ENCODE data around the gene MBD3L2. TPM values are rescaled to one million over a fixed set of nuclear protein-coding genes. Genes with fewer than 3 reads are reported as not detected.
A peak's percentile ranks its signal among the peaks of the same experiment; 100 is the strongest.
"Not testable (repeated sequence)": the region's sequence is repeated elsewhere in the genome, so short reads cannot be mapped to it uniquely, and the experiment has no call there.

MBD3L2 gene
- total RNA-seq, 1 experiment from 2014 or later: not detected

DNA sequence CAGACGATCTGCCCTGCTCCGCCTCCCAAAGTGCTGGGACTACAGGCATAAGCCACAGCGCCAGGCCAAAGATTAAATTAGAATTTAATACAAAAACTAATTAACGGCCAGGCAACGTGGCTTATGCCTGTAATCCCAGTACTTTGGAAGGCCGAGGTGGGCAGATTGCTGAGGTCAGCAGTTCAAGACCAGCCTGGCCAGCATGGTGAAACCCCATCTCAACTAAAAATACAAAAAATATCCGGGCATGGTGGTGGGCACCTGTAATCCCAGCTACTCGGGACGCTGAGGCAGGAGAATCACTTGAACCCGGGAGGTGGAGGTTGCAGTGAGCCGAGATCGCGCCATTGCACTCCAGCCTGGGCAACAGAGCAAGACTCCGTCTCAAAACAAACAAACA is 6.6 kb downstream of the MBD3L2 start:
- BruUV-seq (replicated peaks); H3K36me3 Mint-ChIP-seq (ENCODE audit: insufficient read depth, unreplicated experiment); intact Hi-C loops (cut with micrococcal nuclease; ENCODE audit: unreplicated experiment); H3K4me3 Mint-ChIP-seq (ENCODE audit: low read depth, unreplicated experiment); H3K4me1 Mint-ChIP-seq (ENCODE audit: low read depth, unreplicated experiment); CTCF ChIA-PET; DNase-seq; H3K27me3 Mint-ChIP-seq (ENCODE audit: unreplicated experiment); H3K27ac Mint-ChIP-seq (ENCODE audit: unreplicated experiment); H3K9me3 Mint-ChIP-seq (ENCODE audit: low read depth, unreplicated experiment): not testable (repeated sequence)

DNA sequence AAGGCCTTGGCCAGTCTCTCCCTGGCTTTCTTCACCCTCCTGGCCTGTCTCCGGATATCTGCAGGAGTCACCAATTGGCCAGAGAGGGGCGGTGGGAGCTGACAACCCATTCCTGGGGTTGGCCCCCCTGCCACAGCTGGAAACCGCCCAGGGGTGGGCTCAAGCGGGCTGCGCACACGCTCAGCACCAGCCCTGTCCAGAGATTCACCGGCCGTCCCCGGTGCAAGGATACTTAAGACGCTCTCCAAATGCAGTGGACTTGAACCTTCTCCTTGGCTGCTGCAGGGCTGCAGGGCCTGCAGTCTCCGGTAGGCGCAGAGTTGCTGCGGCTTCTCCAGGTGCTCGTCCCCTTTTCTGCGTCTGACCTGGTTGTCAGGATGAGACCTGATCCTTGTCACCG is 7.2 kb downstream of the MBD3L2 start:
- H3K36me3 Mint-ChIP-seq (ENCODE audit: insufficient read depth, unreplicated experiment); H3K9me3 Mint-ChIP-seq (ENCODE audit: low read depth, unreplicated experiment); H3K27ac Mint-ChIP-seq (ENCODE audit: unreplicated experiment); BruUV-seq (replicated peaks); DNase-seq; H3K4me1 Mint-ChIP-seq (ENCODE audit: low read depth, unreplicated experiment); CTCF ChIA-PET; H3K27me3 Mint-ChIP-seq (ENCODE audit: unreplicated experiment); H3K4me3 Mint-ChIP-seq (ENCODE audit: low read depth, unreplicated experiment); intact Hi-C loops (cut with micrococcal nuclease; ENCODE audit: unreplicated experiment): not testable (repeated sequence)

DNA sequence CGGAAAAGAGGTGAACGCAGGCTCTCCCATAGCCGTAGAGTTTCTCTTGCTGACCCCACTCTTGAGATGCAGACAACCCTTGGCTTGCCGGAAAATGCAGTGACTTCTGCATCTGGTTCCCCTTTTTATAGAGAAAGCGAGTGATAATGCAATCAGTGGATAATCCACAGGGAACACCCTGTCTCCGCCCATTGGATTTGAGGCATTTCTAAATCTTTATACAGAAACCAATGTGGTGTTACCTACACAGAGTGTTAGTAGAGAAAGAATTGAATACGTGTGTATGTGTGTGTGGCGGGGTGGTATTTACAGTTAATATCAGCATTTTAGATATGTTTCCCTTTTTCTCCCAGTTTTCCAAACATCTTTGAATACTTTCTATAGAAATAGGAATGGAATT is 9.5 kb downstream of the MBD3L2 start, which contains the start of gene MBD3L3:
TSS of gene MBD3L3 (minus strand) at position 101 of the 400 bp plus-strand sequence. CDS start at position 30, 71 bp downstream.
- H3K36me3 Mint-ChIP-seq (ENCODE audit: insufficient read depth, unreplicated experiment); H3K27ac Mint-ChIP-seq (ENCODE audit: unreplicated experiment); H3K27me3 Mint-ChIP-seq (ENCODE audit: unreplicated experiment); intact Hi-C loops (cut with micrococcal nuclease; ENCODE audit: unreplicated experiment); H3K4me3 Mint-ChIP-seq (ENCODE audit: low read depth, unreplicated experiment); BruUV-seq (replicated peaks); H3K4me1 Mint-ChIP-seq (ENCODE audit: low read depth, unreplicated experiment); H3K9me3 Mint-ChIP-seq (ENCODE audit: low read depth, unreplicated experiment); DNase-seq; CTCF ChIA-PET: not testable (repeated sequence)

DNA sequence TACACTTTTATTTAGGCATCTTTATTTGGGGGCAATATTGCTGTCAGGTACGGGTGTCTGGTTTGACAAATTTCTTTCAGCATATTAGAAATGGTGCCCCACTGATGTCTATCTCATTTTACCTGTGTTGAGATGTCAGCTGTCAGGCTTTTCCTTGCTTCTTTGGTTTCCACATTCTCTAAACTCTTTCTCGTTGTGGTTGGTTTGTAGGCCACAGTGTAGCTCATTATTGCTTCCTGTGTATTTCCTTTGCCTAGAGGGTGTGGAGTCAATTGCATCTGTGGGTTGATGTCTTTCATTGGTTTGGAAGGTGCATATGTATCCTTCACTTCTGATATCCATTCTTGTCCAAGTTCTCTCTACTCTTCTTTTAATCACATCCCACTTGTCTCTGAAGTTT is 10.9 kb downstream of the MBD3L2 start:
- CTCF ChIA-PET; DNase-seq; H3K4me1 Mint-ChIP-seq (ENCODE audit: low read depth, unreplicated experiment); H3K27me3 Mint-ChIP-seq (ENCODE audit: unreplicated experiment); intact Hi-C loops (cut with micrococcal nuclease; ENCODE audit: unreplicated experiment); H3K4me3 Mint-ChIP-seq (ENCODE audit: low read depth, unreplicated experiment); BruUV-seq (replicated peaks); H3K9me3 Mint-ChIP-seq (ENCODE audit: low read depth, unreplicated experiment); H3K36me3 Mint-ChIP-seq (ENCODE audit: insufficient read depth, unreplicated experiment); H3K27ac Mint-ChIP-seq (ENCODE audit: unreplicated experiment): not testable (repeated sequence)

DNA sequence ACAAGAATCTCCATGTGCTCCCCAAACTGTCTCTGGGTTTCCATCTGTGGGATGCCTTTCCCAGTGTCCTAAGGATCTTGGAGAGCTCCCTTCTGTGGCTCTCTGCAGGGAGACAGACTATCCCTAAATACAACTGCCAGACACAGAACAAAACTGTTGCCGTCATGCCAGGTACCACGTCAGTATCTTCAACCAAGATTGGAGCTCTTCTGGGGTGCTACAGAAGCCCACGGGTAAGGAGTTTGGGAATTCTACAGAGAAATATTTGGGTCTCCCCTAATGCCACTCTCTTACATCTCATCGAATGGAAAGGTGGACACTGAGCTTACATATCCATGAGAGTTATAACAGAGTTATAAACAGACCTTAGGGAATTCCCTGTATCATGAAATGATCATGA is 14.2 kb downstream of the MBD3L2 start:
- peaks cover 3% of the 10 kb centered on the region for H3K9me3 Mint-ChIP-seq (ENCODE audit: low read depth, unreplicated experiment)
- no peak overlapping the region for H3K4me3 Mint-ChIP-seq (ENCODE audit: low read depth, unreplicated experiment)
- BruUV-seq (replicated peaks): no TSS peak
- intact Hi-C loops (cut with micrococcal nuclease; ENCODE audit: unreplicated experiment): no loop called here
- H3K27ac Mint-ChIP-seq (ENCODE audit: unreplicated experiment): no peak overlapping the region
- H3K27me3 Mint-ChIP-seq (ENCODE audit: unreplicated experiment): no peaks in the 10 kb centered on the region
- H3K36me3 Mint-ChIP-seq (ENCODE audit: insufficient read depth, unreplicated experiment): no peaks in the 10 kb centered on the region
- TF ChIP-seq, protein P1, sequence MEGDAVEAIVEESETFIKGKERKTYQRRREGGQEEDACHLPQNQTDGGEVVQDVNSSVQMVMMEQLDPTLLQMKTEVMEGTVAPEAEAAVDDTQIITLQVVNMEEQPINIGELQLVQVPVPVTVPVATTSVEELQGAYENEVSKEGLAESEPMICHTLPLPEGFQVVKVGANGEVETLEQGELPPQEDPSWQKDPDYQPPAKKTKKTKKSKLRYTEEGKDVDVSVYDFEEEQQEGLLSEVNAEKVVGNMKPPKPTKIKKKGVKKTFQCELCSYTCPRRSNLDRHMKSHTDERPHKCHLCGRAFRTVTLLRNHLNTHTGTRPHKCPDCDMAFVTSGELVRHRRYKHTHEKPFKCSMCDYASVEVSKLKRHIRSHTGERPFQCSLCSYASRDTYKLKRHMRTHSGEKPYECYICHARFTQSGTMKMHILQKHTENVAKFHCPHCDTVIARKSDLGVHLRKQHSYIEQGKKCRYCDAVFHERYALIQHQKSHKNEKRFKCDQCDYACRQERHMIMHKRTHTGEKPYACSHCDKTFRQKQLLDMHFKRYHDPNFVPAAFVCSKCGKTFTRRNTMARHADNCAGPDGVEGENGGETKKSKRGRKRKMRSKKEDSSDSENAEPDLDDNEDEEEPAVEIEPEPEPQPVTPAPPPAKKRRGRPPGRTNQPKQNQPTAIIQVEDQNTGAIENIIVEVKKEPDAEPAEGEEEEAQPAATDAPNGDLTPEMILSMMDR (IDR thresholded peaks at IDR 0.05; ENCODE audit: unreplicated experiment): no peak
- CTCF ChIA-PET: no interaction called here
- H3K4me1 Mint-ChIP-seq (ENCODE audit: low read depth, unreplicated experiment): no peaks in the 10 kb centered on the region
- DNase-seq: no peak

DNA sequence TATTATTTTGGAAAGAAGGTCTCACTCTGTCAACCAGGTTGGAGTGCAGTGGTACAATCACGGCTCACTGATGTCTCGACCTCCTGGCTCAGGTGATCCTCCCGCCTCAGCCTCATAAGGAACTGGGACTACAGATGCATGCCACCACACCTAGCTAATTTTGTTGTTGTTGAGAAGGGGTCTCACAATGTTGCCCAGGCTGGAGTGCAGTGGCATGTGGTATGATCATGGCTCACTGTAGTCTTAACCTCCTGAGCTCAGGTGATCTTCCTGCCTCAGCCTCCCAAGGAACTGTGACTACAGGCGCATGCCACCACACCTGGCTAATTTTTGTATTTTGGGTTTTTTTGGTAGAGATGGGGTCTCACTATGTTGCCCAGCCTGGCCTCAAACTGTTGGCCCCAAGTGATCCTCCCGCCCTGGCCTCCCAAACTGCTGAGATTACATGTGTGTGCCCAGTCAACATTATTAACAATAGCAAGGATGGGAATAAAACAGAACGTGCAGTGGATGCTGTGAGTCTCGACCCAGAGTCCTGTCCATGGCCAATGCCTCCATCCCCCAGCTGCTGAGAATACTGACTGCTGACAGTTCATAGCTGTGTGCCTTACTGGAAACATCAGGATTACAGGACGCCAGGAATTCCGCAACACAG is 14.8 kb downstream of the MBD3L2 start:
- H3K4me1 Mint-ChIP-seq (ENCODE audit: low read depth, unreplicated experiment): no peaks in the 10 kb centered on the region
- BruUV-seq (replicated peaks): no TSS peak
- CTCF ChIA-PET: interaction anchor here (0.6 kb wide), 1 partner anchor 674 kb away, joined by 4 read pairs; no protein-coding TSS in a partner anchor
- H3K9me3 Mint-ChIP-seq (ENCODE audit: low read depth, unreplicated experiment): peaks cover 3% of the 10 kb centered on the region
- no peak for DNase-seq
- H3K36me3 Mint-ChIP-seq (ENCODE audit: insufficient read depth, unreplicated experiment): peaks cover 2% of the 10 kb centered on the region
- no peak overlapping the region for H3K27ac Mint-ChIP-seq (ENCODE audit: unreplicated experiment)
- H3K27me3 Mint-ChIP-seq (ENCODE audit: unreplicated experiment): no peaks in the 10 kb centered on the region
- TF ChIP-seq, protein P1 (IDR thresholded peaks at IDR 0.05; ENCODE audit: unreplicated experiment): no peak
- H3K4me3 Mint-ChIP-seq (ENCODE audit: low read depth, unreplicated experiment): no peak overlapping the region
- intact Hi-C loops (cut with micrococcal nuclease; ENCODE audit: unreplicated experiment): no loop called here

DNA sequence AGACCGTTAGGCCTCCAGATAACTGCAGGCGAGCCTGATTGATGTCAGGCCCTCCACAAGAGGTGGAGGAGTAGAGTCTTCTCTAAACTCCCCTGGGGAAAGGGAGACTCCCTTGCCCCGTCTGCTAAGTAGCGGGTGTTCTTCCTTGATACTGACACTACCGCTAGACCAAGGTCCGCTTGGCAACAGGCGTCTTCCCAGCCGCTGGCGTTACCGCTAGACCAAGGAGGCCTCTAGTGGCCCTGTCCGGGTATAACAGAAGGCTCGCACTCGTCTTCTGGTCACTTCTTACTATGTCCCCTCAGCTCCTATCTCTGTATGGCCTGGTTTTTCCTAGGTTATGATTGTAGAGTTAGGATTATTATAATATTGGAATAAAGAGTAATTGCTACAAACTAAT is 18.0 kb downstream of the MBD3L2 start:
- peaks cover 26% of the 10 kb centered on the region for H3K36me3 Mint-ChIP-seq (ENCODE audit: insufficient read depth, unreplicated experiment)
- DNase-seq: peak; percentile 6
- CTCF ChIA-PET; H3K4me1 Mint-ChIP-seq (ENCODE audit: low read depth, unreplicated experiment); BruUV-seq (replicated peaks); H3K27ac Mint-ChIP-seq (ENCODE audit: unreplicated experiment); H3K9me3 Mint-ChIP-seq (ENCODE audit: low read depth, unreplicated experiment); intact Hi-C loops (cut with micrococcal nuclease; ENCODE audit: unreplicated experiment); H3K4me3 Mint-ChIP-seq (ENCODE audit: low read depth, unreplicated experiment); H3K27me3 Mint-ChIP-seq (ENCODE audit: unreplicated experiment): not testable (repeated sequence)
